ENCODE results near the gene CD300A. TPM values are rescaled to one million over a fixed set of nuclear protein-coding genes. Genes with fewer than 3 reads are reported as not detected.

Gene CD300A
- total RNA-seq, 2 donors from 2014 or later, result 3.9 to 7.2 TPM

- Mint-ChIP-seq H3K36me3 (ENCODE audit: insufficient read depth in 2 of 2) (peaks cover 0 to 5% of the 10 kb centered on the region in 2 donors), H3K27ac (no peak overlapping the region), H3K27me3 (ENCODE audit: low read depth) (peaks cover 31% of the 10 kb centered on the region), H3K4me1 (ENCODE audit: low read depth) (peaks cover 20% of the 10 kb centered on the region), H3K9me3 (peaks cover 0 to 4% of the 10 kb centered on the region in 2 donors), H3K4me3 (no peak overlapping the region)
- no peak for DNase-seq
- ATAC-seq (replicated peaks in 1 of 2), result no peak
Observed at GRCh38 chr17:74524653-74525464, 58.4 kb downstream of the CD300A start.

GRCh38 chr17:74525465-74525725, 59.0 kb downstream of the CD300A start:
- peaks cover 15% of the 10 kb centered on the region for H3K4me1 Mint-ChIP-seq (ENCODE audit: low read depth)
- DNase-seq, result no peak
- H3K27me3 Mint-ChIP-seq (ENCODE audit: low read depth), result peaks cover 33% of the 10 kb centered on the region
- H3K9me3 Mint-ChIP-seq, result peaks cover 0 to 4% of the 10 kb centered on the region in 2 donors
- ATAC-seq (replicated peaks in 1 of 2), result no peak
- peaks cover 0 to 5% of the 10 kb centered on the region in 2 donors for H3K36me3 Mint-ChIP-seq (ENCODE audit: insufficient read depth in 2 of 2)
- no peak overlapping the region for H3K4me3 Mint-ChIP-seq
- H3K27ac Mint-ChIP-seq, result no peak overlapping the region

GRCh38 chr17:74525781-74526288, 59.4 kb downstream of the CD300A start:
- Mint-ChIP-seq H3K27ac (no peak overlapping the region), H3K4me3 (no peak overlapping the region), H3K9me3 (peaks cover 0 to 4% of the 10 kb centered on the region in 2 donors), H3K27me3 (ENCODE audit: low read depth) (peaks cover 35% of the 10 kb centered on the region), H3K36me3 (ENCODE audit: insufficient read depth in 2 of 2) (peaks cover 0 to 5% of the 10 kb centered on the region in 2 donors), H3K4me1 (ENCODE audit: low read depth) (peaks cover 11% of the 10 kb centered on the region)
- ATAC-seq (replicated peaks in 1 of 2) (no peak), DNase-seq (no peak)

GRCh38 chr17:74526681-74527080, 60.2 kb downstream of the CD300A start:
- peaks cover 2% of the 10 kb centered on the region for H3K4me1 Mint-ChIP-seq (ENCODE audit: low read depth)
- H3K27me3 Mint-ChIP-seq (ENCODE audit: low read depth), result peaks cover 35% of the 10 kb centered on the region
- DNase-seq, result no peak
- peaks cover 0 to 5% of the 10 kb centered on the region in 2 donors for H3K36me3 Mint-ChIP-seq (ENCODE audit: insufficient read depth in 2 of 2)
- no peak overlapping the region for H3K4me3 Mint-ChIP-seq
- peaks cover 0 to 4% of the 10 kb centered on the region in 2 donors for H3K9me3 Mint-ChIP-seq
- no peak for ATAC-seq (replicated peaks in 1 of 2)
- H3K27ac Mint-ChIP-seq, result no peak overlapping the region

GRCh38 chr17:74527081-74527480, 60.6 kb downstream of the CD300A start:
- Mint-ChIP-seq H3K4me3 (no peak overlapping the region), H3K36me3 (ENCODE audit: insufficient read depth in 2 of 2) (peaks cover 0 to 5% of the 10 kb centered on the region in 2 donors), H3K27ac (no peak overlapping the region), H3K9me3 (peaks cover 0 to 4% of the 10 kb centered on the region in 2 donors), H3K27me3 (ENCODE audit: low read depth) (peaks cover 37% of the 10 kb centered on the region), H3K4me1 (ENCODE audit: low read depth) (no peaks in the 10 kb centered on the region)
- ATAC-seq (replicated peaks in 1 of 2), result no peak
- no peak for DNase-seq

GRCh38 chr17:74527756-74528155, 61.3 kb downstream of the CD300A start:
- Mint-ChIP-seq H3K27me3 (ENCODE audit: low read depth) (peaks cover 39% of the 10 kb centered on the region), H3K4me3 (no peak overlapping the region), H3K4me1 (ENCODE audit: low read depth) (peaks cover 6% of the 10 kb centered on the region), H3K36me3 (ENCODE audit: insufficient read depth in 2 of 2) (peaks cover 0 to 5% of the 10 kb centered on the region in 2 donors), H3K9me3 (peaks cover 0 to 4% of the 10 kb centered on the region in 2 donors), H3K27ac (no peak overlapping the region)
- DNase-seq (no peak), ATAC-seq (replicated peaks in 1 of 2) (no peak)

- no peak overlapping the region for H3K27ac Mint-ChIP-seq
- no peaks in the 10 kb centered on the region for H3K36me3 Mint-ChIP-seq (ENCODE audit: insufficient read depth in 2 of 2)
- H3K27me3 Mint-ChIP-seq (ENCODE audit: low read depth), result peaks cover 48% of the 10 kb centered on the region
- no peak overlapping the region for H3K4me3 Mint-ChIP-seq
- DNase-seq, result no peak
- ATAC-seq (replicated peaks in 1 of 2), result peak; percentile 51 to 77
- no peaks in the 10 kb centered on the region for H3K9me3 Mint-ChIP-seq
- H3K4me1 Mint-ChIP-seq (ENCODE audit: low read depth), result peaks cover 12% of the 10 kb centered on the region
Observed at GRCh38 chr17:74528491-74529199, 62.2 kb downstream of the CD300A start.

- Mint-ChIP-seq H3K27me3 (ENCODE audit: low read depth) (peaks cover 49% of the 10 kb centered on the region), H3K36me3 (ENCODE audit: insufficient read depth in 2 of 2) (no peaks in the 10 kb centered on the region), H3K9me3 (no peaks in the 10 kb centered on the region), H3K4me3 (no peak overlapping the region), H3K4me1 (ENCODE audit: low read depth) (peaks cover 12% of the 10 kb centered on the region), H3K27ac (no peak overlapping the region)
- DNase-seq, result no peak
- ATAC-seq (replicated peaks in 1 of 2), result no peak
Observed at GRCh38 chr17:74529243-74529642, 62.8 kb downstream of the CD300A start.

- Mint-ChIP-seq H3K36me3 (ENCODE audit: insufficient read depth in 2 of 2) (no peaks in the 10 kb centered on the region), H3K4me1 (ENCODE audit: low read depth) (peaks cover 12% of the 10 kb centered on the region), H3K27ac (no peak overlapping the region), H3K9me3 (no peaks in the 10 kb centered on the region), H3K27me3 (ENCODE audit: low read depth) (peaks cover 56% of the 10 kb centered on the region), H3K4me3 (no peak overlapping the region)
- no peak for DNase-seq
- ATAC-seq (replicated peaks in 1 of 2), result no peak
Observed at GRCh38 chr17:74530831-74531150, 64.4 kb downstream of the CD300A start.

GRCh38 chr17:74531231-74531761, 64.9 kb downstream of the CD300A start, which contains the start of gene CD300LB:
TSS of gene CD300LB (minus strand) at chr17:74531475. CDS start at chr17:74531350, 125 bp downstream.
- no peak within 1 kb of the TSS for H3K27ac Mint-ChIP-seq

GRCh38 chr17:74532115-74532514, 65.7 kb downstream of the CD300A start:
- peaks cover 12% of the 10 kb centered on the region for H3K4me1 Mint-ChIP-seq (ENCODE audit: low read depth)
- DNase-seq, result no peak
- H3K27ac Mint-ChIP-seq, result no peak overlapping the region
- ATAC-seq (replicated peaks in 1 of 2), result no peak
- no peaks in the 10 kb centered on the region for H3K9me3 Mint-ChIP-seq
- H3K36me3 Mint-ChIP-seq (ENCODE audit: insufficient read depth in 2 of 2), result no peaks in the 10 kb centered on the region
- H3K27me3 Mint-ChIP-seq (ENCODE audit: low read depth), result peaks cover 56% of the 10 kb centered on the region
- no peak overlapping the region for H3K4me3 Mint-ChIP-seq

More at GRCh38 chr17:74531231-74531761, 64.9 kb downstream of the CD300A start, which contains the start of gene CD300LB:
- Mint-ChIP-seq H3K36me3 (ENCODE audit: insufficient read depth in 2 of 2) (no peaks in the 10 kb centered on the region), H3K27me3 (ENCODE audit: low read depth) (peaks cover 56% of the 10 kb centered on the region), H3K9me3 (no peaks in the 10 kb centered on the region), H3K4me3 (no peak within 1 kb of the TSS), H3K4me1 (ENCODE audit: low read depth) (peaks cover 12% of the 10 kb centered on the region)
- no peak for ATAC-seq (replicated peaks in 1 of 2)
- no peak for DNase-seq

Measured in activated T-cell treated with anti-CD3 and anti-CD28 coated beads, Interleukin-2, amount 50 U/mL, for 72 hours (primary cell).